GDM1 (cell line): ENCODE results near the gene MSTO1.
"Not testable (repeated sequence)": the region's sequence is repeated elsewhere in the genome, so short reads cannot be mapped to it uniquely, and the experiment has no call there.

Experiments
- DNase-seq: peaks from one replicate; lab custom pipeline; 2025; lab: John Stamatoyannopoulos, UW

MSTO1 gene

GRCh38 chr1:155609515-155610256, at the start of gene MSTO1:
TSS of gene MSTO1 (plus strand) at chr1:155610218. CDS start at chr1:155610249, 31 bp downstream.
- DNase-seq, result peak; percentile 98

GRCh38 chr1:155561779-155562580, 48.0 kb upstream of the MSTO1 start:
- not testable (repeated sequence) for DNase-seq

- DNase-seq, result peak; percentile 94
Observed at GRCh38 chr1:155562581-155563376, 47.2 kb upstream of the MSTO1 start, which contains the start of gene ASH1L. TSS of gene ASH1L (minus strand) at chr1:155562803. CDS start at chr1:155521519, 41,284 bp downstream.

DNA sequence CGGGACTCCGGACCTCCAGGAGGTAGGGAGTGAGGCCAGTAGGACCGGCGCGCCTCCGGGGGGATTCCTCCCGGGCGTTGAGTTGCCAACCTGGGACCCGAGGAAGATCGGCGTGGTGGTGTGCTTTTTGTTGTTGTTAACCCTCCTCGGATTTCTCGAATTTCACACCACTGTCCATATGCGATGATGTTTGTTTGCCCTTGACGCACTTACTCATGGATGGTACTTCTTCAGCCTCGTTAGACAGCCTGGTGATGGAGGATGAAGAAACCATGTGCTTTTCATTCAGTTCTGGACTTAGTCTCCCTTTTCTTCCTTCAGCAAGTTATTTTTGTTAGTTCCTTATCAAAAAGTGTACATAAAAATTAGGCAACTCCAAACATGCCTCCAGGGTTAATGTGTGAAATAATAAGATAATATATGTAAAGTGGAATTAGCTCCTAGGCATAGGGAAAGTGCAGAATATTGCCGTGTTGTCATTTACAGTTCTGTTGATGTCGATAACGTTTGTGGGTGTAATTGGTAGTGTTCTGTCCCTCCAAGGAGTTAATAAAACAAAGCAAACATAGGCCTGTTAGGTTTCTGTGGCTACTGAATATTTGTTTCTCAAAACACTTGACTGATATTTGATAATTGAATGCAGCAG, 46.5 kb upstream of the MSTO1 start:
- not testable (repeated sequence) for DNase-seq

- no peak for DNase-seq
Observed at GRCh38 chr1:155569988-155570592, 39.9 kb upstream of the MSTO1 start.

- DNase-seq, result no peak
Observed at GRCh38 chr1:155570593-155570990, 39.4 kb upstream of the MSTO1 start.

- no peak for DNase-seq
Observed at GRCh38 chr1:155574077-155574476, 35.9 kb upstream of the MSTO1 start.

- DNase-seq, result not testable (repeated sequence)
Observed at GRCh38 chr1:155575608-155576007, 34.4 kb upstream of the MSTO1 start.

DNA sequence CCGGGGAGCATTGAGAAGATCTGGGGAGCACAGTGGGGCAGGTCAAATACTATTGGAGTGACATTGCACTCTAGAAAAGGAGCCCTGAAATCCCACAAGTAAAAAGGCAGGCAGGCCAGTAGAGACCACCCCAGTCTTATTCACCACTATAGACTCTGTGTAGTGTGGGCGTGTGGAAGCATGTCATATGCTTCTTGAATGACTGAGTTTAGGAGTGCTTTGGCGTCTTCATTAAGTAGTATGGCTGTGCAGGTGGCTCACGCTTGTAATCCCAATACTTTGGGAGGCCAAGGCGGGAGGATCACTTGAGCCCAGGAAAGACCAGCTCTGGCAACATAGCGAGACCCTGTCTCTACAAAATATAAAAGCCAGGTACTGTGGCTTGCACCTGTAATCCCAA, 26.2 kb upstream of the MSTO1 start:
- DNase-seq, result not testable (repeated sequence)

GRCh38 chr1:155589282-155589681, 20.7 kb upstream of the MSTO1 start:
- DNase-seq, result not testable (repeated sequence)

DNA sequence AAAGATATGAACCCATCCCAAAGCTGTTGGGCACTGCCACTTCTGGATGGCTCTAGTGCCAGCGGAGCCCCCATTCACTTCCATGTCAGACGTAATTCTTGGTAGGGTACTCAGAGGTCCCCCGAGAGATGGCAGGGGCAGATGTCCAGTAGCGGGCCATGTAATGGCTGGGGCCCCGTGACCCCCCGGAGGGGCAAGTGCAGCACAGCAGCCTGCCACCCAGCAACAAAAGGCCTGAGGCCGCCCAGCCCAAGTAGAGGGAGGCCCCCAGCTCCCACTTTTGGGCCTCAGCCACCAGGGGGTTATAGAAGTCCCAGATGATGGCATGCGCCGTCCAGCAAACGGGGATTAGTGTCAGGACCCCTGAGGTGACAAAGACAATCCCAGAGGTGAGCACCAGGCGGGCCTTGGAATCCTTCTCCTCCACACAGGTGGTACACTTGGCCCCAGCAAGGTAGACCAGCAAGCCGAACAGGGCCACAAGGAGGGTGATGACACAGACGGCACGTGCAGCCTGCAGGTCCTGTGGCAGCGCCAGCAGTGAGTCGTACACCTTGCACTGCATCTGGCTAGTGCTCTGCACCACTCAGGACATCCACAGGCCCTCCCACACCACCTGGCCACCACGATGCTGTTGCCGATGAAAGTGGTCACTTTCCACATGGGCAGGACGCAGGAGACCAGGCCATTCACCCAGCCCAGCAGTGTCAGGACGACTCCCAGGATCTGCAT, 19.3 kb upstream of the MSTO1 start:
- not testable (repeated sequence) for DNase-seq

DNA sequence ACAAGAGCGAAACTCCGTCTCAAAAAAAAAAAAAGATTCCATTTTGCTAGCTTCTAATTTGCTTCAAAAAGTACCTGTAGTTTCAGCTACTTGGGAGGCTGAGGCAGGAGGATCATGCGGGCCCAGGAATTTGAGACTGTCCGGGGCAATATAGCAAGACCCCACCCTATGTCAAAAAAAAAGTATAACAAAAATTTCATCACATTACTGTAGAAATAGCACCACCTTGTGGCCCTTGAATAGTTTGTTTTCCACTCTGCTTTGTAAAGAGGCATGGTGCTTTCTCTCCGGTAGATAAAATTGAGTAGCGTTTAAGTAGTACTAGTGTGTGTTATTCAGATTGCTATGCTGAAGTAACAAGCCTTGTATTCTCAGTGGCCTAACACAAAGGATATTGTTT, 18.2 kb upstream of the MSTO1 start:
- DNase-seq, result peak; percentile 5

DNA sequence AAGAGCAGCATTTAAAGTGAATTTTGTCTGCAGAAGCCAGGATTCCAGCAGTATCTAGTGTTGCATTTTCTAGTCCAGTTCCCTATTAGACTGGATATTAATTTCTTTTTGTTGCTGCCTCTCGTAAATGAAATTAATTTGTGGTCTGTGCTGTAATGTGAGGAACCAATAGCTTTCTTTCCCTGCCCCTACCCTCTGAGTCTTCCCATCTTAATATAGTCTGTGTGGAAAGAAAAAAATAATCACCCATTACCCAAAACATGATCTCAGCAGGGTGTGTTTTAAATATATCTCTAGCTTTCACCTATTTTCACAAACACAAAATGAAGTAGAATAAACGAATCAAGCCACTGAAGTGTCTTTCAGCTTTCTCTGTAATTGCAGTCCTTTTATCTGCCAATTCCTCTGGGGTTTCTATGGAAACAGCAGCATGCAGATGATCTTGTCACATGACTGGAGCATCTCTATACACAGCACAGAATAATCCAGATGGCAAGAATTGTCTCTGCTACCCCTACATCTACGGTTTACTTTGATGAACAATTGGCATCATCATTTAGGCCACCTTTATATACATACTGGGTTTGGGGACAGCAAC, 14.0 kb upstream of the MSTO1 start:
- not testable (repeated sequence) for DNase-seq

- DNase-seq, result no peak
Observed at GRCh38 chr1:155596864-155597263, 13.2 kb upstream of the MSTO1 start.

DNA sequence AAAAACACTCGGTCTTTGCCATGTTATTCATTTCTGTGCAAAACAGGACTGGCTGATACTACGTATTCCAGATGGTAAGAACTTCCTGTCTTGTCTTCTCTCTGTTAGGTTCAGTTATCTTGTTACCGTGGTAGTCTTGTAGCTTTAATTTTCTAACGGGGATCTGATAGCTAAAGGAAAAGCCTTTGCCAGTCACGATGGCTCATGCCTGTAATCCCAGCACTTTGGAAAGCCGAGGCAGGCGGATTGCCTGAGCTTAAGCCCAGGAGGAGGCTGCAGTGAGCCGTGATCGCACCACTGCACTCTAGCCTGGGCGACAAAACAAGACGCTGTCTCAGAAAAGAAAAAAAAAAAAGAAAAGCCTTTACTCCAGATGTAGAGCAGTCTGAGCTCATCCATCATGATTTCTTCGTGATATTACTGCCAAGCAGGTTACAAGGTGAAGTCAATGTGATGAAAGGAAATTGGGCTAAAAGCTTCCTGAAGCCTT, 11.1 kb upstream of the MSTO1 start:
- no peak for DNase-seq

- not testable (repeated sequence) for DNase-seq
Observed at GRCh38 chr1:155599828-155600572, 10.0 kb upstream of the MSTO1 start.

DNA sequence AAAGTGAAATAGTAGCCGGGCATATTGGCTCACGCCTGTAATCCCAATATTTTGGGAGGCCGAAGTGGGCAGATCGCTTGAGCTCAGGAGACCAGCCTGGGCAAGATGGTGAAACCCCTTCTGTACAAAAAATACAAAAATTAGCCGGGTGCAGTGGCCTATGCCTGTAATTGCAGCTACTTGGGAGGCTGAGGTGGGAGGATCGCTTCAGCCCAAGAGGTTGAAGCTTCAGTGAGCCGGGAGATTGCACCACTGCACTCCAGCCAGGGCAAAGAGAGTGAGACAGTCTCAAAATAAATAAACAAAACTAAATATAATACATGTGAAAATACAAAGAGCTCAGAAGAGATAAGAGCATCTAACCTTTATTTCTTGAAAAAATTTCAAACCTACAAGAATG, 2.3 kb upstream of the MSTO1 start:
- DNase-seq, result no peak

GRCh38 chr1:155608888-155609225, 1.2 kb upstream of the MSTO1 start:
- DNase-seq, result no peak

GRCh38 chr1:155610257-155610647, 234 bp downstream of the MSTO1 start:
- not testable (repeated sequence) for DNase-seq
